Measurements from ENCODE around the gene TAS2R42.

The TAS2R42 gene

GRCh38 chr12:11174022-11174421 lies 12.7 kb downstream of the TAS2R42 start:
- H3K4me3 ChIP-seq = no peak overlapping the region
- H4K20me1 ChIP-seq = peaks cover 4 to 60% (median 24%) of the 10 kb centered on the region in 11 experiments; a peak in 13 of 22 replicates
- peaks cover 22 to 33% (median 31%) of the 10 kb centered on the region in 10 experiments for H3K4me1 ChIP-seq
- peaks cover 0 to 44% (median 23%) of the 10 kb centered on the region in 11 experiments; a peak in 17 of 22 replicates for H3K36me3 ChIP-seq
- no peaks in the 10 kb centered on the region; a peak in 2 of 22 replicates for H3K9me3 ChIP-seq (replicated peaks in 1 of 11)
- no peaks in the 10 kb centered on the region; a peak in 1 of 22 replicates for H3K27me3 ChIP-seq
- no peak for TF ChIP-seq Cebpa-rat (IDR thresholded peaks at IDR 0.05)
- no peak overlapping the region for H3K27ac ChIP-seq
- no peak overlapping the region; a peak in 1 of 22 replicates for H3K4me2 ChIP-seq
- no peak overlapping the region for H3K9ac ChIP-seq

GRCh38 chr12:11171969-11172675 lies 14.6 kb downstream of the TAS2R42 start:
- H3K4me1 ChIP-seq = peaks cover 24 to 40% (median 36%) of the 10 kb centered on the region in 10 experiments
- H3K36me3 ChIP-seq = peaks cover under 1 to 58% (median 30%) of the 10 kb centered on the region in 11 experiments; a peak in 19 of 22 replicates
- H3K27ac ChIP-seq = peak overlapping the region; percentile 94 to 99 (median 98)
- peak overlapping the region; percentile 76 to 96 (median 87) for H3K4me2 ChIP-seq
- peaks cover 4 to 73% (median 38%) of the 10 kb centered on the region in 11 experiments; a peak in 15 of 22 replicates for H4K20me1 ChIP-seq
- no peaks in the 10 kb centered on the region; a peak in 1 of 22 replicates for H3K27me3 ChIP-seq
- peak overlapping the region; percentile 77 to 97 (median 87) for H3K4me3 ChIP-seq
- peak overlapping the region; percentile 93 to 99 (median 98) for H3K9ac ChIP-seq
- TF ChIP-seq Cebpa-rat (IDR thresholded peaks at IDR 0.05) = no peak
- no peaks in the 10 kb centered on the region; a peak in 2 of 22 replicates for H3K9me3 ChIP-seq (replicated peaks in 1 of 11)

DNA sequence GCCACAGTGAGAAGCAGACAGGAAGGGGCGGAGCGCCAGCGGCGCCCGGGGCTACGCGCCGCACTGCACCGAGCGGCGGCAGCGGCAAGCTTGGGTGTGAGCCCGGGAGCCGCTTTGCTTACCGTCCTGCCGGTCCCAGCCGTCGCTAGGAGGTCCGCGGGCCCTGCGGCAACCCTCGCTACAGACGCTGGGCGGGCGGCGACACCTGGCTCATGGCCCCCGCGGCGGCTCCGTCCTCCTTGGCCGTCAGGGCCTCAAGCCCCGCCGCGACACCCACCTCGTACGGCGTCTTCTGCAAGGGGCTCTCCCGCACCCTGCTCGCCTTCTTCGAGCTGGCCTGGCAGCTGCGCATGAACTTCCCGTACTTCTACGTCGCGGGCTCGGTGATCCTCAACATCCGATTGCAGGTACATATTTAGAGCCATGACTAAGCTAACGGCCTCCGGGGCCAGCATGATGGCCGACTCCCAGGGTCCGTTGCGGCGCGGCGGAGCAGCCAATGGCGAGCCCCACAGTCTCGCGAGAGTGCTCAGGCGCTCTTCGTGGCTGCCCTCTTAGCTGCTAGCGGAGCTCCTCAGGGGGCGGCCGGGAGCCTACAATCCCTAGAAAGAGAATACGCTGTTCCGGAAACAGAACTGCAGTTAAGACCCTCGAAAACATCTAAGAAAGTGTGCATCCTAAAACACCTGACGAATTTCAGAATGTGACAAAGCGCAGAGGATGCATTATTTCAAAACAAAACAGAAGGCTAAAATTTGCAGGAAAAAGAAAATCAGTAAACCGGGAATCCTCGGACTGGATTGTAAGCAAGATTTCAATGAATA lies 15.4 kb downstream of the TAS2R42 start, which contains the start of gene SMIM10L1:
TSS of gene SMIM10L1 (plus strand) at position 50 of the 824 bp plus-strand sequence. CDS start at position 213, 163 bp downstream.
- Histone ChIP-seq H3K36me3 (peaks cover 8 to 66% (median 37%) of the 10 kb centered on the region in 11 experiments), H3K4me3 (peak within 1 kb of the TSS; percentile 77 to 97 (median 87)), H3K9ac (peak within 1 kb of the TSS; percentile 93 to 99 (median 98)), H3K9me3 (replicated peaks in 1 of 11) (no peaks in the 10 kb centered on the region; a peak in 2 of 22 replicates), H3K27ac (peak within 1 kb of the TSS; percentile 94 to 99 (median 98)), H3K27me3 (no peaks in the 10 kb centered on the region; a peak in 1 of 22 replicates), H3K4me2 (peak within 1 kb of the TSS; percentile 76 to 96 (median 87)), H4K20me1 (peaks cover 12 to 81% (median 46%) of the 10 kb centered on the region in 11 experiments; a peak in 19 of 22 replicates), H3K4me1 (peaks cover 24 to 40% (median 36%) of the 10 kb centered on the region in 10 experiments)
- no peak for TF ChIP-seq Cebpa-rat (IDR thresholded peaks at IDR 0.05)

- H3K9me3 ChIP-seq (replicated peaks in 1 of 11) = peaks cover 0 to 3% (median 0%) of the 10 kb centered on the region in 11 experiments; a peak in 3 of 22 replicates
- H3K36me3 ChIP-seq = peaks cover 14 to 67% (median 41%) of the 10 kb centered on the region in 11 experiments
- no peak for TF ChIP-seq Cebpa-rat (IDR thresholded peaks at IDR 0.05)
- H3K27me3 ChIP-seq = no peaks in the 10 kb centered on the region; a peak in 1 of 22 replicates
- peak overlapping the region; percentile 94 to 99 (median 98) for H3K27ac ChIP-seq
- H4K20me1 ChIP-seq = peaks cover 18 to 82% (median 52%) of the 10 kb centered on the region in 11 experiments; a peak in 19 of 22 replicates
- peaks cover 24 to 40% (median 36%) of the 10 kb centered on the region in 10 experiments for H3K4me1 ChIP-seq
- peak overlapping the region; percentile 77 to 97 (median 87) for H3K4me3 ChIP-seq
- H3K9ac ChIP-seq = peak overlapping the region; percentile 93 to 99 (median 98)
- peak overlapping the region; percentile 70 to 96 (median 87) for H3K4me2 ChIP-seq
These were observed 16.0 kb downstream of the TAS2R42 start for GRCh38 chr12:11170810-11171144.

DNA sequence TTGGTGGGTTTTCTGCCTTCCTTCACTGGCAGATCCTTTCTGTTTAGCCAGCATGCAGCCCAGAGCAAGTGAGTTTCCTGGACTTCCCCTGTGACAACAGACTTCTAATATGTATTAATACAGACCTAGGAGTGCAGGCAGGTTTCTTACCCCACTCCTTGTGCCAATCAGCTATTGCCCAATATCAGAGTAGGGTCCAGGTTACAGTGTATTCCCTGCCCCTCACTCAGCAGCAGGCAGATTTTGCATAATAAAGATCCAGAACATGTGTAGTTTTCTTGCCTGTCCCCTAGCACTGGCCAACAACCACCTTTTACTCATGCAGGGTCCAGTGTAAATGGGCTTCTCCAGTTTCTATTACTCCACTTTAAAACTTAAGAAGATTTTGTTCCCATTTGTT lies 20.4 kb downstream of the TAS2R42 start:
- Histone ChIP-seq H3K9ac (no peak overlapping the region), H4K20me1 (peaks cover 34 to 96% (median 71%) of the 10 kb centered on the region in 11 experiments; a peak in 20 of 22 replicates), H3K27ac (no peak overlapping the region), H3K36me3 (peaks cover 36 to 84% (median 67%) of the 10 kb centered on the region in 11 experiments), H3K4me2 (no peak overlapping the region), H3K4me1 (peaks cover 18 to 28% (median 22%) of the 10 kb centered on the region in 10 experiments), H3K4me3 (no peak overlapping the region), H3K27me3 (no peaks in the 10 kb centered on the region; a peak in 1 of 22 replicates), H3K9me3 (replicated peaks in 1 of 11) (peaks cover 0 to 4% (median 0%) of the 10 kb centered on the region in 11 experiments; a peak in 3 of 22 replicates)
- no peak for TF ChIP-seq Cebpa-rat (IDR thresholded peaks at IDR 0.05)

DNA sequence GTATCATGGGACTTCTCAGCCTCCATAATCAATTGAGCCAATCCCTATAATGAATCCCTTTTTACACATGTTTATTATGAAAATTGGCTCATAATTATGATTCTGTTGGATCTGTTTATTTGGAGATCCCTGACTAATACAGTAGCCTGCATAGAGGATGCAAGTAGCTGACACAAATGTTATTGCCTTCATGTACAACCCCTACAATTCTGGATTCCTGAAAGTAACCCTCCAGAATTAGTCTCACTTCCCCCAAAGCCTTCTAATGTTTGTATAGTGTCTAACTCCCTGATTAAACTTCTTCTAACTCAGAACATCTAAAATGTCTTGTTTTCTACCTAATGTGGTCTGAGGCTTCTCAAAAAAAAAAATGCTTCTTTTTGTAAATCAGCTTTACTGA lies 22.4 kb downstream of the TAS2R42 start:
- peaks cover 0 to 5% (median 3%) of the 10 kb centered on the region in 11 experiments; a peak in 4 of 22 replicates for H3K9me3 ChIP-seq (replicated peaks in 1 of 11)
- no peak overlapping the region for H3K9ac ChIP-seq
- TF ChIP-seq Cebpa-rat (IDR thresholded peaks at IDR 0.05) = no peak
- H3K27ac ChIP-seq = no peak overlapping the region
- no peak overlapping the region for H3K4me2 ChIP-seq
- H4K20me1 ChIP-seq = peaks cover 32 to 95% (median 67%) of the 10 kb centered on the region in 11 experiments; a peak in 20 of 22 replicates
- H3K36me3 ChIP-seq = peaks cover 47 to 93% (median 75%) of the 10 kb centered on the region in 11 experiments
- peaks cover 4 to 14% (median 8%) of the 10 kb centered on the region in 10 experiments; a peak in 19 of 20 replicates for H3K4me1 ChIP-seq
- H3K27me3 ChIP-seq = no peaks in the 10 kb centered on the region
- no peak overlapping the region for H3K4me3 ChIP-seq

GRCh38 chr12:11162502-11162901 lies 24.2 kb downstream of the TAS2R42 start:
- TF ChIP-seq Cebpa-rat (IDR thresholded peaks at IDR 0.05) = no peak
- peaks cover 55 to 93% (median 73%) of the 10 kb centered on the region in 11 experiments for H3K36me3 ChIP-seq
- peaks cover 24 to 90% (median 68%) of the 10 kb centered on the region in 11 experiments; a peak in 20 of 22 replicates for H4K20me1 ChIP-seq
- 0 out of 20 replicates have a peak, but pooled peaks cover 0 to 4% (median 0%) of the 10 kb centered on the region in 10 experiments for H3K4me1 ChIP-seq
- H3K9ac ChIP-seq = no peak overlapping the region
- H3K9me3 ChIP-seq (replicated peaks in 1 of 11) = peaks cover 3 to 13% (median 6%) of the 10 kb centered on the region in 11 experiments; a peak in 13 of 22 replicates
- no peaks in the 10 kb centered on the region for H3K27me3 ChIP-seq
- no peak overlapping the region for H3K4me2 ChIP-seq
- H3K27ac ChIP-seq = no peak overlapping the region
- H3K4me3 ChIP-seq = no peak overlapping the region

DNA sequence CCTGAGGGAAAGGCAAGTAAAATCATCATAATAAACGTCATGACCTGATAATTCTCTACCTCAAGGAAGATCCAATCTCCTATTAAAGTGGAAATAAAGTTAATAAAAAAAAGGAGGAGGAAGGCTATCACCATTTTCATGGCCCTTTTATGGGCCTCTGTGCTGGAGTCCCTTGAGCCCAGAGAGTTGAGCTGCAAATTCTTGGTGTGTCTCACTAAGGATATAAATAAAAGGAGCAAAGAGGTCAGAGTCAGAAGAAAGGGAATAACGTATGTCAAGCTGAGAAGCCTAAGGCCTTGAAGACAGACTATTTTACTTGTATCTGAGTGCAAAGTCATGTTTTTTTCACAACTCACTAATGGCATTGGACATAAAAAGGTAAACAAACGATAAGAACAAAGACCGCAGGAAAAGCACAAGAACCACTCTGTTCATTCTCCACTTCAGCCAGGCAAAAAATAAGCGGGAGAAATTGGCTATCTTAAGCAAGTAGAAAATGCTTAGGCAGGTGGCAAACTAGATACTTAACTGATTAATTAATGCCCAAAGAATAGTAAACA lies 27.8 kb downstream of the TAS2R42 start:
- Histone ChIP-seq H3K4me2 (no peak overlapping the region), H4K20me1 (peaks cover 8 to 55% (median 35%) of the 10 kb centered on the region in 11 experiments; a peak in 17 of 22 replicates), H3K9me3 (replicated peaks in 1 of 11) (peaks cover 30 to 45% (median 40%) of the 10 kb centered on the region in 11 experiments), H3K9ac (no peak overlapping the region), H3K27ac (no peak overlapping the region), H3K27me3 (no peaks in the 10 kb centered on the region), H3K4me1 (no peaks in the 10 kb centered on the region), H3K36me3 (peaks cover 48 to 91% (median 69%) of the 10 kb centered on the region in 11 experiments), H3K4me3 (no peak overlapping the region)
- no peak for TF ChIP-seq Cebpa-rat (IDR thresholded peaks at IDR 0.05)

Data from BLaER1 treated with 17β-estradiol and CSF1 and Interleukin-3, amounts not matched to agents 10 nM and 100 nM (cell line).